Measurements from ENCODE around the gene ZBTB22.
A peak's percentile ranks its signal among the peaks of the same experiment; 100 is the strongest.
"Not testable (repeated sequence)": the region's sequence is repeated elsewhere in the genome, so short reads cannot be mapped to it uniquely, and the experiment has no call there.

The ZBTB22 gene

GRCh38 chr6:33279257-33279695 lies 38.3 kb downstream of the ZBTB22 start:
- no peak for DNase-seq (ENCODE audit: low read depth in 3 of 3)

- DNase-seq (ENCODE audit: low read depth in 3 of 3) = no peak
Observed at GRCh38 chr6:33278810-33279209, 38.7 kb downstream of the ZBTB22 start.

GRCh38 chr6:33278392-33278741 lies 39.2 kb downstream of the ZBTB22 start:
- no peak for DNase-seq (ENCODE audit: low read depth in 3 of 3)

DNA sequence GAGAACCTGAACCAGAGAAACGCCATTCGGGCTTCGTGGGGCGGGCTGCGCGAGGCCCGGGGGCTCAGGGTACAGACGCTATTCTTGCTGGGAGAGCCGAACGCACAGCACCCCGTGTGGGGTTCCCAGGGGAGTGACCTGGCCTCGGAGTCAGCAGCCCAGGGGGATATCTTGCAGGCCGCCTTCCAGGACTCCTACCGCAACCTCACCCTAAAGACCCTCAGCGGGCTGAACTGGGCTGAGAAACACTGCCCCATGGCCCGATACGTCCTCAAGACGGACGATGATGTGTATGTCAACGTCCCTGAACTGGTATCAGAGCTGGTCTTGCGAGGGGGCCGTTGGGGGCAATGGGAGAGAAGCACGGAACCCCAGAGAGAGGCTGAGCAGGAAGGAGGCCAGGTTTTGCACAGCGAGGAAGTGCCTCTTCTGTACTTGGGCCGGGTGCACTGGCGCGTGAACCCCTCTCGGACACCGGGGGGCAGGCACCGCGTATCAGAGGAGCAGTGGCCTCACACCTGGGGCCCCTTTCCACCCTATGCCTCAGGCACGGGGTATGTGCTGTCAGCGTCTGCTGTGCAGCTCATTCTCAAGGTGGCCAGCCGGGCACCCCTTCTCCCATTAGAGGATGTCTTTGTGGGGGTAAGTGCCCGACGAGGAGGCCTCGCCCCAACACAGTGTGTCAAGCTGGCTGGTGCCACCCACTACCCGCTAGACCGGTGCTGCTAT lies 39.7 kb downstream of the ZBTB22 start:
- no peak for DNase-seq (ENCODE audit: low read depth in 3 of 3)

DNA sequence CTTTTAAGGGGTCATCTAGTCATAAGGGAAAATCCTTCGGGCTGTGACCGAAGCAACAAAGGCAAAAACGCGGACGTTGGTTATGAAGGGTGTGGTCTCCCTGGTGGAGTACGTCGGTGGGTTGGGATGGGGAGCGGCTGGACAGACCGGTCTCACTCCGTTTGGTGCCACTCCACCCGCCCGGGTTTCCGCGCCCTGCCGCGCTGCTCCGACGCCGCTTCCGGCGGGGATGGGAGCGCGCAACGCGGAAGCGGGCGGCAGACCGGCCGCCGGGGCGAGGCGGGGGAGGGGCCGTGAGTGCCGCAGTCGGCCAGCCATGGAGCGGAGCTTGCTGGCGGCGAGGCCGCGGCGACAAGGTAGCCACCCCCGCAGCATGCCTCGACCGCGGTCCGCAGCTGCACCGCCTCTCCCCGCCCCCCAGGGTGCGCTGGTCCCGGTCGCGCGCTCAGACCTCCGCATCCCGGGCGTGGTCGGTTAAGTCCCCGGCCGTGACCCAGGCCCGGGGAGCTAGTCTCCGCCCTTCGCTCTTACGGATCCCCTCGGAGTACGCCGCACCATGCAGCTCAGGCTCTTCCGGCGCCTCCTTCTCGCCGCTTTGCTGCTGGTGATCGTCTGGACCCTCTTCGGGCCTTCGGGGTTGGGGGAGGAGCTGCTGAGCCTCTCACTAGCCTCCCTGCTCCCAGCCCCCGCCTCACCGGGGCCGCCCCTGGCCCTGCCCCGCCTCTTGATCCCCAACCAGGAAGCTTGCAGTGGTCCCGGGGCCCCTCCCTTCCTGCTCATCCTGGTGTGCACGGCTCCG lies 40.5 kb downstream of the ZBTB22 start, which contains the start of gene B3GALT4:
B3GALT4 (plus strand) TSS at position 260 of the 799 bp plus-strand sequence; CDS start at position 557, 297 bp downstream.
- peak; percentile 47 to 66 (median 48) for DNase-seq (ENCODE audit: low read depth in 3 of 3)

DNA sequence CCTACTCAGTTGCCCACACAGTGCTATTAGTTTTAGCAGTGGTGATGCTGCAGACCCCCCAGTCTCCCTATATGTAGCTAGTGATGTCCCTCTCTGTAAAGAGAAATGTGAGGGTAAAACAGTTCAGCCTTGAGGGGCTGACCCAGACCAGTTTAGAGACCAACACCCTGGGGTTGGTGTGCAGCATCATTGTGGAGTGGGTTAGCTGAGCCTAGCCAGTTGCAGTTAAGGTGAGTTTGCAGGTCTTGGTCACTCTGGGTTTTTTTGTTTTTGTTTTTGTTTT lies 41.0 kb downstream of the ZBTB22 start:
- no peak for DNase-seq (ENCODE audit: low read depth in 3 of 3)

DNA sequence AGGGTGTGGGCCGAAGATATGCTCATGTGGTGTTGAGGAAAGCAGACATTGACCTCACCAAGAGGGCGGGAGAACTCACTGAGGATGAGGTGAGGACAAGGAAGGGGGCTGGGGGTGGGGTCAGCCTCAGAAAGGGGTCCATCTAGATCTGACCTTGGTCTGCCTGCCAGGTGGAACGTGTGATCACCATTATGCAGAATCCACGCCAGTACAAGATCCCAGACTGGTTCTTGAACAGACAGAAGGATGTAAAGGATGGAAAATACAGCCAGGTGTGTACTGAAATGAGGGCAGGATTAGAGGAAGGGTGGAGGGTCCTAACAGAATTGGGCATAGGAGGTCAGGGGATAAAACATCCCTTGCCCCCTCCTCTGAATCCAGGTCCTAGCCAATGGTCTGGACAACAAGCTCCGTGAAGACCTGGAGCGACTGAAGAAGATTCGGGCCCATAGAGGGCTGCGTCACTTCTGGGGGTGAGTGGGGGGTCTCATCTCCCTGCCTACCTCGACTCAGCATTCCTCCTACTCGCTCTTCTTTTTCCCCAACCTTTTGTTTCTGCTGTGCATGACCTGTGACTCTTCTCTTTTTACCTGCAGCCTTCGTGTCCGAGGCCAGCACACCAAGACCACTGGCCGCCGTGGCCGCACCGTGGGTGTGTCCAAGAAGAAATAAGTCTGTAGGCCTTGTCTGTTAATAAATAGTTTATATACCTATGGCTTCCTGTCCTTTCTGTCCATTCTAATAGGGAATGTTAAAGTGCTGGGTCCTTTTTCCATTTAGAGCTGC lies 41.6 kb downstream of the ZBTB22 start:
- not testable (repeated sequence) for DNase-seq (ENCODE audit: low read depth in 3 of 3)

DNA sequence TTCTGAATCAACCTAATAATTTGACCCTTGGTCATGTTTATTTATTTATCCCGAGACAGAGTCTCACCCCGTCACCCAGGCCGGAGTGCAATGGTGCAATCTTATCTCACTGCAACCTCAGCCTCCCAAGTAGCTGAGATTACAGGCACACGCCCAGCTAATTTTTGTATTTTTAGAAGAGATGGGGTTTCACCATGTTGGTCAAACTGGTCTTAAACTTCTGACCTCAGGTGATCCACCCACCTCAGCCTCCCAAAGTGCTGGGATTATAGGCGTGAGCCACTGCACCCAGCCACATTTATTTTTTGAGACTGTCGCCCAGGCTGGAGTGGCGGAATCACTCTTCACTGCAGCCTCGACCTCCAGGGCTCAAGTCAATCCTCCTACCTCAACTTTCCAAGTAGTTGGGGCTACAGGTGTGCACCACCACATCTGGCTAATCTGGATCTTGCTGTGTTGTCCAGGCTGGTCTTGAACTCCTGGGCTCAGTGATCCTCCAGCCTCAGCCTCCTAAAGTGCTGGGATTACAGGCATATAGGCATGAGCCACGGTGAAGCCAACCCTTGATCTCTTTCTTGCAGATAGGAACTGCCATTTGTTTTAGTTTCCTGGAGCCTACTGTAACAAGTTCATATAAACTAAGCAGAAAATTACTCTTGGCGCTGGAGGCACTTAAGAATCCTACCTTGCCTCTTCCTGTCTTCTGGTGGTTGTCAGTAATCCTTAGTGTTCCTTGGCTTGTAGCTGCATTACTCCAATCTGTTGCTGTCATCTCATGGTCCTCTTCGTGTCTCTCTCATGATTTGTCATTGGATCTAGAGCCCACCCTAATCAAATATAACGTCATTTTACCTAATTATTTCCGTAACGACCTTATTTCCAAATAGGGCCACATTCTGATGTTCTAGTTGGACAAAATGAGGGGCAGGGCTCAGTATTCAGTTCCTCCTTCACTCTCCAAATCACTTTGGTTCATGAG lies 43.3 kb downstream of the ZBTB22 start:
- DNase-seq (ENCODE audit: low read depth in 3 of 3) = no peak

GRCh38 chr6:33273129-33273923 lies 44.2 kb downstream of the ZBTB22 start:
- no peak for DNase-seq (ENCODE audit: low read depth in 3 of 3)

DNA sequence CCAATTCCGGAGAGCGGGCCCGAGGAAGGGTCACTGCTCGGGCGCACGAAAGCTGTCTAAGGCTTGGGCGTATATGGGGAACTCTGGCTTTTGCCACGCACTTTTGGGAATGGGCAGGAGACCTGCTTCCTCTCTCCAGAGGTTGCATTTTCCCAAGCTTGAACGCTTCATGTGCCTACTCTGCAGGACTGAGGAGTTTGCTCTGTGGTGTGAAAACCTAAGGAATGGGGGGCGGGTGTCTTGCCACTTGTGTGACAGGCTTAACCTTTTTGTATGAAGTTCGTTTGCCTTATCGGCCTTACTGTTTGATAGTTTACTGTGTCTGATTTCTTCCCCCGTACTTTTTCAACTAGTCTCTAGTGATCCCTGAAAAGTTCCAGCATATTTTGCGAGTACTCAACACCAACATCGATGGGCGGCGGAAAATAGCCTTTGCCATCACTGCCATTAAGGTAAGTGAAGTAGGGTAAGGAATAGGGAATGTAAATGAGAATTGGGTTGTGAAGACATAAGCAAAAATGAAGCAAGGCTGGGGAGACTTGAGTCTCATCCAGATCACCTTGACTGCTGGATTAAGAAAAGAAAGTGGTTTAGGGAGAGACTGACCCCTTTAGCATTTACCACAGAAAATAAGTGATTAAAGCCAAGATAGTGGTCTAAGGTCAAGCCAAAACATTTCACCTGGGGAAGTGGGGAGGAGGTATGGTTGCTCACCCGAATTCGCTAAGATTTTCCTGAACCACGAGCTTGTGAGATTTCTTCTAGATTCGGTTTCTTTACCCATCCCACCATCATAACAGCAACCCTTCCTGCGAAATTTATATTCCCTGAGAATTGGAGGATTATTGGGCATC lies 45.0 kb downstream of the ZBTB22 start:
- no peak for DNase-seq (ENCODE audit: low read depth in 3 of 3)

DNA sequence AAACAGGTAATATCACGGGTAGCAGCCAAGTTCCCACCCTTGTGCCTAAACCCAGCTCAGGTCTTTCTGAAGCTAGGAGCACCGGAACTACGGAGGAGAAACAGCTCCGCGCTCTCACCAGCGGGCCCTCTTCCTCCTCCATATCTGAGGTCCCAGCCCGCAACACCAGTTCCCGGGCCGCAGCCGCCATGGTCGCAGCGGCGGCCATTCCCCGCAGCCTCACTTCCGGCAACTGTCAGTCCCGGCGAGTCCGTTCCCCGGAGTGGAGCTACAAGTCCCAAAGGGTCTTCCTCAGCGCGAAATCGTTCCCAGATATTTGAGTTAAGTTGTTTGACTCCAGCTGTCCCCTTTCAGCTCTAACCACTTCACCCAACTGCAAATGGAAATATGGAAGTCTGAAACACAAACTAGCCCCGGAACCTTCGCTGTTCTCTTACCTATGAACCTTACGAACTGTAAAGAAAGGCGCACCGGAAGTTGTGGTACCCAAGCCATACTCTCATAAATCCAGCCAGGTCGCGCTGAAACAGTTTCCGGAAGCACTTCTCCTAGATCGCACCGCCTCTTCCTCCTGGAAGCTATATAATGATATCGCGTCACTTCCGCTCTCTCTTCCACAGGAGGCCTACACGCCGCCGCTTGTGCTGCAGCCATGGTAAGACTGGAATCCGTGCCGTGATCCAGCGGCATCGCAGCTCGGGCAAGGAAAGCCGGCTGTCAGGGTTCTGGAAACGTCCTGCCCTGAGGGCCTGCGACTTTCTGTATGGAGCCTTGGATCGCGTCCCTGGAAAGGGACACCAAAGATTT lies 45.9 kb downstream of the ZBTB22 start, which contains the start of the genes RPS18 and VPS52:
RPS18 (plus strand) TSS at position 608 of the 807 bp plus-strand sequence; CDS start at position 653, 45 bp downstream.
VPS52 (minus strand) TSS at position 409 of the 807 bp plus-strand sequence; CDS start at position 208, 201 bp downstream.
- DNase-seq (ENCODE audit: low read depth in 3 of 3) = peak; percentile 76 to 88 (median 82)

DNA sequence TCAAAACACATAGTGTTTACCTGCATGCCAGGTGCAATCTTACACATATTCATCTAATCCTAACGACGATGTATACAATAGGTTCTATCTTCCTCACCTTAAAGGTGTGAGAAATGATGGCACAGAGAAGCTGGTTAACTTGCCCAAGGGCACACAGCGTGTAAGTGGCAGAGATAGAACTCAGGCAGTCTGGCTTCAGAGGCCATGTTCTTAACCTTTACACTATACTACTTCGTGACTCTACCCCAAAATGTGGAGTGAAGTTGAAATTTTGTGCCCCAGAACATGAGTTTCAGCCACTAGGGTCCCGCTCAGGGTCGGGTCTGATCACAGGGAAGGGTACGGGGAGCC lies 46.5 kb downstream of the ZBTB22 start:
- no peak for DNase-seq (ENCODE audit: low read depth in 3 of 3)
